HG03442 (cell line): ENCODE measurements around the gene MECP2.

Experiments used
- ATAC-seq: cut with Tn5 transposase; IDR thresholded peaks from one replicate; pipeline ENCODE4 v1.9.1; 2021; ENCODE audit warnings: mild to moderate bottlenecking, moderate library complexity; ENCODE audit not compliant: unreplicated experiment

The MECP2 gene

GRCh38 chrX:154064637-154065435 is 32.7 kb downstream of the MECP2 start:
- ATAC-seq, result no peak

DNA sequence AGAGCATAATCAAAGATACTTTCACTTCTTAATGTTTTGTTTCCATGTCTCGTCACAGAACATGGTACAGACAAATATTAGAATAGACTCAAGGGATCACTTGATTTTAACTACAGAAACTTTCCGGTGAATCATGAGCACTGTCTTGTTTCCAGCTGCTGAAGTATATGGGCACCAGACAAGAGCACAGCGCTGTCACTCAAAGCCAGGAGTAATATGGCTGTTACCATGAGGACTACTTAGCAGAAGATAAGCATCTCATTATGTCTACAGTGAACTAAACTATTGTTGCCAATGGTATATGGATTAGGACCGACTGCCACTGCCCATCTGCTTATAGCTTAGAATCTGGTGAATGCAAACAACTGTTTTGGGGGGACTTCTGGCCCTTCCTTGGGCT is 34.3 kb downstream of the MECP2 start:
- ATAC-seq, result no peak

DNA sequence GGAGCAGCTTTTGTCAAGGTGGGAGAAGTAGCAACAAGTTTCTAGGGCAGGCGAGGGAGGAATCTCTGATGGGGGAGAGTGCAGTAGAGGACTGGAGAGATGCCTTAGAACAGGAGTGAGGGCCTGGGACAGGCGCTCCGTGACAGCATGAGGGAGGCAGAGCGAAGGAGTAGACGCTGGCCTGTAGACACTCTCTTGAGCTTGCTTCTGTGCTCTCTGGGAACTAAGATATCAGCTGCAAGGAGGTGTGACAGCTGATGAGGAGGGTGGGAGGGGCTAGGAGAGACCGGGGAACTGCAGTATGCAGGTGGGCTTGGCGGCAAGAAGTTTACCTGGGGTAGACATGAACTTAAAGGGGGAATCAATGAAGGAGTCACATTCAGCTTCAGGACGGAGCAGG is 35.7 kb downstream of the MECP2 start:
- no peak for ATAC-seq

GRCh38 chrX:154059729-154060245 is 37.7 kb downstream of the MECP2 start:
- no peak for ATAC-seq

GRCh38 chrX:154059231-154059630 is 38.3 kb downstream of the MECP2 start:
- no peak for ATAC-seq

GRCh38 chrX:154058214-154058997 is 39.1 kb downstream of the MECP2 start:
- no peak for ATAC-seq

- ATAC-seq, result no peak
These were observed 39.7 kb downstream of the MECP2 start for GRCh38 chrX:154057791-154058190.

DNA sequence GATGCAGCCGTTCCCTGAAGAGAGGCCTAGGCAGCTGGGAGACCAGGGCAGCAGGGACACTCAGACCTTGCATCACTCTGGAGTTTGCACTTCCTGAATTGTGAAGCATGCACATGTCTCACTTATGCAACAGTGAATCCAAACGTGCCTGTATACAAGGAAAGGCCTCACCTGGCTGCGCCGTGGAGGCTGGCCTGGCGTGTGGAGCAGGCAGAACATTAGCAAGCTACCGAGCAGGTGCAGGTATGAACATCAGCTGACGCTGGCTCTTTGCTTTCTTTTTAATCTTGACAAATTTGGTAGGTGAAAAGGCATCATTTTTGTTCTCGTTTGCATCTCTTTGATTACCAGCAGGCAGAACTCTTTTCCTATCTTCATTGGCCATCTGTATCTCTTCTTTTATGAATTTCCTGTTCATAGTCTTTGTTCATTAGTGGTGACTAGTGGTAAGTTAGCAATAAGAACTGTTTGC is 40.7 kb downstream of the MECP2 start:
- ATAC-seq, result no peak

DNA sequence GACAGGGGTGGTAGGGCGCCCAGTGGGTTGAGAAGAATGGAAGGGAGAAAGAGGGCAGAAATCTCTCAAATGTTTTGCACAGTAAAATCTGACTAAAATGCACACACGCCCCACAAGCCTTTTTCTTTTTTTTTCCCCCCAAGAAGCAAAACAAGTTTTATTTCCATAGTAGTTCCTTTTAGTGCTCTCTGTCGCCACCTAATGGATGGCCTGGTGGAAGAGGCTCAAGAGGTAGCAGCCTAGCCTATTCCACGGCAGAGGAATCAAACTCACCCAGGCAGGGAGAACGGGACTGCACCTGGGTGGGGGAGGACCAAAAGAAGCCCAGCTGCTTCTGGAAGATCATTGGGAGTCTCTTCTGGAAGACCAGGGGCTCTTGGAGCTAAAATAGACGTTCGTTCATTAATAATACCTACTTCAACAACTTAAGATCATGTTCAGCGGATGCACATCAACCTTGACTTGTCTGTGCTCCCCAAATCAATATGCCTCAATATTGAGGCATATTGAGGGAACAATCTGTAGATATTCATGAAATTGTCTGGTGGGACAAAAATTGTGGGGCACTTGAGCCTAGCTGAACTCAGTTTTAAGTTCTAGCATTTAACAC is 46.2 kb downstream of the MECP2 start:
- no peak for ATAC-seq

GRCh38 chrX:154050113-154050495 is 47.4 kb downstream of the MECP2 start:
- no peak for ATAC-seq

DNA sequence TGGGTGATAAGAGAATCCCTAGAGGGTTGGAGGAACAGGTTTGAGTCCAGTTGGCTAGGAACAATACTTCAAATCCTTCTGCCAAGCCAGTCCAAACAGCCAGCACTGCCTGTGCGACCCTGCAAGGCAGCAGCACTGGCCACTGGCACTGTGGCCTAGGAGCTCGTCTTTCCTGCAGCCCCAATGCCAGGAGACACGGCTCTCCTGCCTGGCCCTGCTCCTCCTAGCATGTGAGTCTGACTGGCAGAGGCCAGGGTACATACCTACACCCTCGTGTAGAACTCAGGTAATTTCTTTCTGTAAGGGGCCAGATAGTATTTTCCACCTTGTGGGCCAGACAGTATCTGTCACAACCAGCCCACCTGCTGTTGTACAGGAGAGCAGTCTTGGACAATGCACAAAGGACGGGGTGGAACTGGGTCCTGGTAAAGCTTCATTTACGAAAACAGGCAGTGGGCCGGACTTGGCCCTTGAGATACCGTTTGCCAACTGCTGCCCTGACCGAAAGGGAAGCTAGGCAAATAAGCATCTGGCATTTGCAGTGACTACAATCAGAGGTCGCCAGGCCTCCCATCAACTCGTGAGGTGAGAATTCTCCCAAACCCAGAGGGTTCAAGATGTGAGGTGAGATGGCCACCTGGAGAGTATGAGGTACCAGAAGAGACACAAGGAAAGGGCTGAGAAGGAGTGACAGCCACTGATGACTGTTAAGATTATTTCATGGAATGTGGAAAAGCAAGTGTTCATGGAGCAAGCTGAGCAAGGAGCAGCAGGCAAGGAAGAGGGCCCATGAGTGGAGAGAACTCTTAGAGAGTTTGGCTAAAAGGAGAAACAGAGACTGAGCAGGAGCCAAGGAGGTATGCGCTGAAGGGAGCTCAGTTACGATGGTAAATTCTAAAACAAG is 48.1 kb downstream of the MECP2 start:
- ATAC-seq, result no peak

- no peak for ATAC-seq
These were observed 49.1 kb downstream of the MECP2 start for GRCh38 chrX:154048398-154048797.

- ATAC-seq, result no peak
These were observed 50.4 kb downstream of the MECP2 start for GRCh38 chrX:154046940-154047610.

- no peak for ATAC-seq
These were observed 51.3 kb downstream of the MECP2 start for GRCh38 chrX:154046031-154046781.

DNA sequence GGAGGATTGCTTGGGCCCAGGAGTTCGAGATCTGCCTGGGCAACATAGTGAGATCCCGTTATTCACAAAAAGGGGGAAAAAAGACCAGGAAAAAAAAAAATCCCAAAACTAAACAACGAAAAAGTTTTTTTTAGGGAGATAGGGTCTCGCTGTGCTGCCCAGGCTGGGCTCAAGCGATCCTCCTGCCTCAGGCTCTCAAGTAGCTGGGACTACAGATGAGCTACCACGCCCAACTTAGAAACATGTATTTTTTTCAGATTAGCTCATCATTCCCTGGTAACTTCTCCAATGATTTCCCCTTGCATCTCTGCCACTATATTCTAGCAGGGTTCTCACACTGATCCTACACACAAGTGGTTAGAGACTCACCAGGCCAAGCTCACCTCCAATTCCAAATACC is 53.4 kb downstream of the MECP2 start:
- ATAC-seq, result no peak

GRCh38 chrX:154043003-154043763 is 54.3 kb downstream of the MECP2 start:
- ATAC-seq, result no peak

DNA sequence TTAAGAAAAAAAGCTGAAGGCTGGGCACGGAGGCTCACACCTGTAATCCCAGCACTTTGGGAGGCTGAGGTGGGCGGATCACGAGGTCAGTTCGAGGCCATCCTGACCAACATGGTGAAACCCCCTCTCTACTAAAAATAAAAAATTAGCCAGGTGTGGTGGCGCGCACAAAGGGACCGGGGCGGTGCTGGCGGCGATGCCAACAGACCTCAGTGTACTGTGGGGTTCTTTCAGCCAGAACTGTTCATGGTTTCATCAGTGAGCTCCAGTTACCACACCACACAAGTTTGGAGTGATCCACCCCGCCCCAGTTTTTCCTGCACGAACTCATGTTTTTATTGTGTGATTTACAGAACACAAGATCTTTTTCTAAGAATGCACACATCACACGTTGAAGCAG is 56.7 kb downstream of the MECP2 start:
- ATAC-seq, result no peak

DNA sequence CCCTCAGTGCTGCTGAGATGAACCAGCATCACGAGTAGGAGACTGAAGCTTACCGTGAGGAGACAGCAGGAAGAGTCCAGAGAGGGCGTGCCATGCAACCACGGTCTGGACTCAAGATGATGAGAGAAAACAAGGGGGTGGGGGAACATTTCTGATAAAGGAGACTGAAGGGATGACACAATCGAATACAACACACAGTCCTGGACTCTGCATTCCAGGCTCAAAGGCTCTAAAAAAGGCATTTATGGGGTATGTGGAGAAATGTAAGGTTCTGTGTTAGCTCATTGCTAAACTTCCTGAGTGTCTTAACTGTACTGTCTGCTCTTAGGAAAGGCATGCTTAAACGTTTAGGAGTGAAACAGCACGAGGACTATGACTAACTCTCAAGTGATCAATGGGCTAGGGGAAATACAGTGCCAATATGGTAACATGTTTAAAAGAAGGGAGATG is 57.2 kb downstream of the MECP2 start:
- no peak for ATAC-seq
